ENCODE results near the gene ORAI2.

ORAI2 gene

GRCh38 chr7:102393467-102393866 lies 39.9 kb upstream of the ORAI2 start:
- Histone ChIP-seq H3K27me3 (ENCODE audit: insufficient read depth, low read depth, severe bottlenecking) (no peaks in the 10 kb centered on the region), H3K36me3 (peaks cover 27% of the 10 kb centered on the region), H3K9me3 (ENCODE audit: severe bottlenecking) (no peaks in the 10 kb centered on the region), H3K4me3 (ENCODE audit: low read depth, low read length) (no peak overlapping the region), H3K27ac (no peak overlapping the region)
- no peak for TF ChIP-seq CTCF (IDR thresholded peaks at IDR 0.05; ENCODE audit: low read depth, low read length)
- no peak for DNase-seq

- H3K4me3 ChIP-seq (ENCODE audit: low read depth, low read length), result peak overlapping the region; percentile 61
- no peaks in the 10 kb centered on the region for H3K9me3 ChIP-seq (ENCODE audit: severe bottlenecking)
- no peaks in the 10 kb centered on the region for H3K27me3 ChIP-seq (ENCODE audit: insufficient read depth, low read depth, severe bottlenecking)
- H3K36me3 ChIP-seq, result peaks cover 45% of the 10 kb centered on the region
- H3K27ac ChIP-seq, result peak overlapping the region; percentile 90
- no peak for TF ChIP-seq CTCF (IDR thresholded peaks at IDR 0.05; ENCODE audit: low read depth, low read length)
- DNase-seq, result no peak
These were observed 37.8 kb upstream of the ORAI2 start for GRCh38 chr7:102395592-102395872.

DNA sequence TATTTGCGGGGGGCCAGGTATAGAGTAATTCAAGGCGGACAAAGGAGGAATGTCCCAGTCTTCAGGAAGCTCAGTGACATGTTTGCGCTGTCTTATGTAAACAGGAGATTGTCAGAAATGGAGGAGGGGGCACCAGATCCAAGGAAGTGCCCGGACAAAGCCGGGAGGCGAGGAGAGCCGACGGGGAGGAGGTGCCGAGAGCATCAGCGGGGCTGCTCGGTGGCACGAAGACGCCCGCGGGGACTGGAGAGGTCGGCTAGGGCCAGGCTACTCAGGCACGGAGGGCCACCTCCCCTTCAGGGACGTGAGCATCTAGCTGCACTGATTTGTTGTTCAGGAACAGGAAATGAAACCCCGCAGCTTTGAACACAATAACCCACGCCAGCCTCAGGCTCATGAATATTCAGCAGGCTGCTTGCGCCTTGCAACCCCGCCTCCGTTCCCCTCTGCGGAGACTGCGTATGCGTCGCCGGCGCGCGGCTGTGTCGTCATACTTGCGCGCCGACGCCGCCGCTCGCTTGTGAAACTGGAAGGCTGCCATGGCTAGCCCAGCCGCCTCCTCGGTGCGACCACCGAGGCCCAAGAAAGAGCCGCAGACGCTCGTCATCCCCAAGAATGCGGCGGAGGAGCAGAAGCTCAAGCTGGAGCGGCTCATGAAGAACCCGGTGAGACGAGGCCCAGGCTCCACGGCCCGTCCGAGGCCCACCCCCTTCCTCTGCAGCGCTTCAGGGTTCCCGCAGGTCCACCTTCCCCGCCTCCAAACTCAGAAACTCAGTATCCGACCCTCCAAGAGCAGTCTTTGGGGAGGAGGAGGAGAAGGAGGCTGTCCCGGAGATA lies 37.3 kb upstream of the ORAI2 start, which contains the start of gene PRKRIP1:
TSS of gene PRKRIP1 (plus strand) at position 491 of the 837 bp plus-strand sequence. CDS start at position 540, 49 bp downstream.
- Histone ChIP-seq H3K9me3 (ENCODE audit: severe bottlenecking) (no peaks in the 10 kb centered on the region), H3K27me3 (ENCODE audit: insufficient read depth, low read depth, severe bottlenecking) (no peaks in the 10 kb centered on the region), H3K27ac (peak within 1 kb of the TSS; percentile 90), H3K4me3 (ENCODE audit: low read depth, low read length) (peak within 1 kb of the TSS; percentile 61), H3K36me3 (peaks cover 51% of the 10 kb centered on the region)
- DNase-seq, result peak; percentile 86
- TF ChIP-seq CTCF (IDR thresholded peaks at IDR 0.05; ENCODE audit: low read depth, low read length), result no peak

GRCh38 chr7:102396710-102397019 lies 36.7 kb upstream of the ORAI2 start:
- TF ChIP-seq CTCF (IDR thresholded peaks at IDR 0.05; ENCODE audit: low read depth, low read length), result no peak
- Histone ChIP-seq H3K4me3 (ENCODE audit: low read depth, low read length) (peak overlapping the region; percentile 61), H3K27ac (peak overlapping the region; percentile 90), H3K27me3 (ENCODE audit: insufficient read depth, low read depth, severe bottlenecking) (no peaks in the 10 kb centered on the region), H3K9me3 (ENCODE audit: severe bottlenecking) (no peaks in the 10 kb centered on the region), H3K36me3 (peaks cover 53% of the 10 kb centered on the region)
- no peak for DNase-seq

DNA sequence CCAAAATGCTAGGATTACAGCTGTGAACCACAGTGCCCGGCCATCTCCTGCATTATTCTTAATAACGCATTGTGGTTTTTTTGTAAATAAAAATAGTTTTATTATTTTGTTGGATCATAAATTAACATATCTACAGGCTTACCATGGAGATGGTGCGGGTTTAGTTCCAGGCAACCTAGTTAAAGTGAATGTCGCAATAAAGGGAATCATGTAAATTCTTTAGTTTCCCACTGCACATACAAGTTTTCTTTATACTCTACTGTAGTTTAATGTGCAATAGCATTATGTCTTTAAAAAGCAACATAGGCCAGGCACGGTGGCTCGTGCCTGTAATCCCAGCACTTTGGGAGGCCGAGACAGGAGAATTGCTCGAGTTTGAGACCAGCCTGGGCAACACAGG lies 34.8 kb upstream of the ORAI2 start:
- Histone ChIP-seq H3K36me3 (peaks cover 55% of the 10 kb centered on the region), H3K27ac (no peak overlapping the region), H3K9me3 (ENCODE audit: severe bottlenecking) (no peaks in the 10 kb centered on the region), H3K4me3 (ENCODE audit: low read depth, low read length) (no peak overlapping the region), H3K27me3 (ENCODE audit: insufficient read depth, low read depth, severe bottlenecking) (no peaks in the 10 kb centered on the region)
- no peak for TF ChIP-seq CTCF (IDR thresholded peaks at IDR 0.05; ENCODE audit: low read depth, low read length)
- DNase-seq, result no peak

DNA sequence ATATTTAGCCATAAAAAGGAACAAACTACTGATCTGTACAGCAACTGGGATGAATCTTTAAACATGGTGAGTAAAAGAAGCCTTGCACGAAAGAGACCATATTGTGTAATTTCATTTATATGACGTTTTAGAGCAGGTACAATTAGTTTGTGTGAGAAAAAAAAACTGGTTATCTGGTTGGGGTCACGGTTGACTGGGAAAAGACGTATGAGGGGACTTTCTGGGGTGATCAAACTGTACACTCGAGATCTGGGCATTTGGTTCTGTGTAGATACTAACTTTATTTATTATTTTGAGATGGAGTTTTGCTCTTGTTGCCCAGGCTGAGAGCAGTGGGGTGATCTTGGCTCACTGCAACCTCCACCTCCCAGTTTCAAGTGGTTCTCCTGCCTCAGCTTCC lies 33.0 kb upstream of the ORAI2 start:
- no peak for DNase-seq
- Histone ChIP-seq H3K27ac (no peak overlapping the region), H3K4me3 (ENCODE audit: low read depth, low read length) (no peak overlapping the region), H3K36me3 (peaks cover 69% of the 10 kb centered on the region), H3K27me3 (ENCODE audit: insufficient read depth, low read depth, severe bottlenecking) (no peaks in the 10 kb centered on the region), H3K9me3 (ENCODE audit: severe bottlenecking) (no peaks in the 10 kb centered on the region)
- TF ChIP-seq CTCF (IDR thresholded peaks at IDR 0.05; ENCODE audit: low read depth, low read length), result no peak
